Thymus (tissue), 11 donors: Measurements from ENCODE around the gene OR2F2. TPM values are rescaled to one million over a fixed set of nuclear protein-coding genes. Genes with fewer than 3 reads are reported as not detected.

Experiments used
- DNase-seq, 9 donors: peaks; one replicate each; pipeline ENCODE4 v3.0.0-alpha.2; 2013; ENCODE audit warnings: low spot score in 9 of 9, low read depth in 6 of 9, missing footprints in 1 of 9
- H3K27ac ChIP-seq, 2 donors: one replicate each; pipeline ENCODE4 v1.5.1; 2013; ENCODE audit warnings: control low read depth in 1 of 2, low read depth in 1 of 2, low read length in 1 of 2, mild to moderate bottlenecking in 1 of 2, moderate library complexity in 1 of 2
- H3K27me3 ChIP-seq, 2 donors: one replicate each; pipeline ENCODE4 v1.5.1; 2013; ENCODE audit warnings: low read length in 1 of 2; ENCODE audit not compliant: control insufficient read depth in 2 of 2, insufficient read depth in 1 of 2
- H3K36me3 ChIP-seq, 2 donors: one replicate each; pipeline ENCODE4 v1.5.1; 2013; ENCODE audit warnings: low read length in 1 of 2, mild to moderate bottlenecking in 1 of 2, moderate library complexity in 1 of 2; ENCODE audit not compliant: control insufficient read depth in 2 of 2, insufficient read depth in 2 of 2
- H3K4me1 ChIP-seq, 2 donors: one replicate each; pipeline ENCODE4 v1.5.1; 2013; ENCODE audit warnings: low read length in 2 of 2; ENCODE audit not compliant: control insufficient read depth in 2 of 2, insufficient read depth in 2 of 2
- H3K4me3 ChIP-seq, 2 donors: one replicate each; pipeline ENCODE4 v1.5.1; 2013; ENCODE audit warnings: low read length in 2 of 2, control low read depth in 1 of 2, mild to moderate bottlenecking in 1 of 2
- H3K9me3 ChIP-seq, 2 donors: one replicate each; pipeline ENCODE4 v1.5.1; 2013; ENCODE audit warnings: low read length in 1 of 2, mild to moderate bottlenecking in 1 of 2; ENCODE audit not compliant: control insufficient read depth in 2 of 2, insufficient read depth in 1 of 2
- WGBS: extraction: QIAGEN DNeasy Blood & Tissue Kit; methylation state at CpG from one replicate; pipeline ENCODE4 v1.1.7; 2013; 5-methylcytosine and 5-hydroxymethylcytosine counted together
- polyA plus RNA-seq: library from polyadenylated mRNA; stranded (reverse); fragments of 200-250 nt; gene quantifications from one replicate; pipeline ENCODE4 v1.2.3, GENCODE V29; 2013
- total RNA-seq: library from RNA; stranded (reverse); fragments of 120-200 nt; gene quantifications from one replicate; pipeline ENCODE4 v1.2.4, GENCODE V29; 2013
- donor health status: healthy.

OR2F2 gene
- total and polyA plus RNA-seq, 2 donors: not detected

- Histone ChIP-seq H3K27ac (no peak overlapping the region), H3K4me1 (peaks cover 0 to 17% of the 10 kb centered on the region in 2 donors), H3K36me3 (no peaks in the 10 kb centered on the region), H3K9me3 (no peaks in the 10 kb centered on the region), H3K27me3 (no peaks in the 10 kb centered on the region), H3K4me3 (no peak overlapping the region)
- no peak for DNase-seq
- WGBS: 100% methylated on average over 1 of the region's 1 CpG
Observed at GRCh38 chr7:143898810-143899209, 36.2 kb upstream of the OR2F2 start.

GRCh38 chr7:143900230-143900766 lies 34.7 kb upstream of the OR2F2 start:
- Histone ChIP-seq H3K27ac (no peak overlapping the region), H3K4me1 (peaks cover 0 to 17% of the 10 kb centered on the region in 2 donors), H3K9me3 (no peaks in the 10 kb centered on the region), H3K27me3 (no peaks in the 10 kb centered on the region), H3K36me3 (no peaks in the 10 kb centered on the region), H3K4me3 (no peak overlapping the region)
- WGBS: 94% methylated on average over 5 of the region's 5 CpGs
- no peak for DNase-seq

- Histone ChIP-seq H3K4me3 (peak overlapping the region; percentile 72 to 93), H3K4me1 (peaks cover 0 to 17% of the 10 kb centered on the region in 2 donors), H3K36me3 (no peaks in the 10 kb centered on the region), H3K9me3 (no peaks in the 10 kb centered on the region), H3K27me3 (no peaks in the 10 kb centered on the region), H3K27ac (peak overlapping the region; percentile 69 to 81)
- peak in 4 of 9 donors; percentile 33 to 76 (median 44) for DNase-seq
- under 1% methylated on average over 14 of the region's 14 CpGs for WGBS
Observed at GRCh38 chr7:143901332-143901667, 33.7 kb upstream of the OR2F2 start.

GRCh38 chr7:143901668-143902331 lies 33.2 kb upstream of the OR2F2 start, which contains the start of gene TCAF1:
TCAF1 (minus strand) TSS chr7:143902176; CDS start chr7:143876608, 25,568 bp downstream.
- H3K27me3 ChIP-seq: no peaks in the 10 kb centered on the region
- H3K4me3 ChIP-seq: peak within 1 kb of the TSS; percentile 72 to 93
- H3K36me3 ChIP-seq: no peaks in the 10 kb centered on the region
- peaks cover 0 to 17% of the 10 kb centered on the region in 2 donors for H3K4me1 ChIP-seq
- H3K27ac ChIP-seq: peak within 1 kb of the TSS; percentile 69 to 81
- under 1% methylated on average over 50 of the region's 50 CpGs for WGBS
- no peaks in the 10 kb centered on the region for H3K9me3 ChIP-seq
- peak; percentile 52 to 93 (median 83) for DNase-seq

- Histone ChIP-seq H3K27me3 (no peaks in the 10 kb centered on the region), H3K9me3 (no peaks in the 10 kb centered on the region), H3K4me3 (peak overlapping the region; percentile 72 to 93), H3K27ac (peak overlapping the region in 1 of 2 donors; percentile 61), H3K36me3 (no peaks in the 10 kb centered on the region), H3K4me1 (peaks cover 0 to 17% of the 10 kb centered on the region in 2 donors)
- 79% methylated on average over 14 of the region's 14 CpGs for WGBS
- DNase-seq: peak in 1 of 9 donors; percentile 19
Observed at GRCh38 chr7:143902332-143902899, 32.6 kb upstream of the OR2F2 start.

GRCh38 chr7:143905509-143905908 lies 29.5 kb upstream of the OR2F2 start:
- DNase-seq: no peak
- no peak overlapping the region for H3K27ac ChIP-seq
- 95% methylated on average over 1 of the region's 1 CpG for WGBS

GRCh38 chr7:143906151-143906550 lies 28.9 kb upstream of the OR2F2 start:
- H3K4me1 ChIP-seq: peaks cover 0 to 6% of the 10 kb centered on the region in 2 donors
- no peak overlapping the region for H3K27ac ChIP-seq
- DNase-seq: no peak
- no peak overlapping the region for H3K4me3 ChIP-seq
- no peaks in the 10 kb centered on the region for H3K36me3 ChIP-seq
- H3K9me3 ChIP-seq: no peaks in the 10 kb centered on the region
- WGBS: 95% methylated on average over 9 of the region's 9 CpGs
- H3K27me3 ChIP-seq: peaks cover 0 to 2% of the 10 kb centered on the region in 2 donors

More at GRCh38 chr7:143905509-143905908, 29.5 kb upstream of the OR2F2 start:
- H3K4me1 ChIP-seq: peaks cover 0 to 10% of the 10 kb centered on the region in 2 donors
- no peak overlapping the region for H3K4me3 ChIP-seq
- H3K9me3 ChIP-seq: no peaks in the 10 kb centered on the region
- H3K36me3 ChIP-seq: no peaks in the 10 kb centered on the region
- H3K27me3 ChIP-seq: peaks cover 0 to 2% of the 10 kb centered on the region in 2 donors

- Histone ChIP-seq H3K27ac (no peak overlapping the region), H3K4me1 (peaks cover 0 to 3% of the 10 kb centered on the region in 2 donors), H3K27me3 (peaks cover 0 to 2% of the 10 kb centered on the region in 2 donors), H3K4me3 (no peak overlapping the region), H3K9me3 (no peaks in the 10 kb centered on the region), H3K36me3 (no peaks in the 10 kb centered on the region)
- DNase-seq: no peak
- 96% methylated on average over 5 of the region's 5 CpGs for WGBS
Observed at GRCh38 chr7:143906895-143907294, 28.1 kb upstream of the OR2F2 start.

GRCh38 chr7:143908120-143908519 lies 26.9 kb upstream of the OR2F2 start:
- no peak overlapping the region for H3K4me3 ChIP-seq
- H3K27me3 ChIP-seq: peaks cover 0 to 2% of the 10 kb centered on the region in 2 donors
- no peaks in the 10 kb centered on the region for H3K36me3 ChIP-seq
- no peak for DNase-seq
- no peak overlapping the region for H3K27ac ChIP-seq
- H3K9me3 ChIP-seq: no peaks in the 10 kb centered on the region
- no peaks in the 10 kb centered on the region for H3K4me1 ChIP-seq
- WGBS: 95% methylated on average over 5 of the region's 5 CpGs
